AG08395 (cell line): ENCODE measurements around the gene PRKAG2.
A peak's percentile ranks its signal among the peaks of the same experiment; 100 is the strongest.

Experiments
- DNase-seq: peaks from one replicate; pipeline ENCODE4 v3.0.0; 2012; ENCODE audit warnings: mixed read lengths, low spot score

PRKAG2 gene

GRCh38 chr7:151590850-151591771 lies 285.8 kb downstream of the PRKAG2 start:
- DNase-seq = no peak

- no peak for DNase-seq
Observed at GRCh38 chr7:151590071-151590849, 286.7 kb downstream of the PRKAG2 start.

GRCh38 chr7:151588982-151589381 lies 287.9 kb downstream of the PRKAG2 start:
- DNase-seq = no peak

- no peak for DNase-seq
Observed at GRCh38 chr7:151586531-151587260, 290.2 kb downstream of the PRKAG2 start.

- DNase-seq = no peak
Observed at GRCh38 chr7:151585744-151586393, 291.0 kb downstream of the PRKAG2 start.

- DNase-seq = no peak
Observed at GRCh38 chr7:151581741-151582140, 295.2 kb downstream of the PRKAG2 start.

GRCh38 chr7:151579644-151580043 lies 297.3 kb downstream of the PRKAG2 start:
- no peak for DNase-seq

GRCh38 chr7:151575410-151575809 lies 301.5 kb downstream of the PRKAG2 start:
- DNase-seq = no peak

- peak; percentile 42 for DNase-seq
Observed at GRCh38 chr7:151573046-151573445, 303.9 kb downstream of the PRKAG2 start.

GRCh38 chr7:151572136-151572535 lies 304.8 kb downstream of the PRKAG2 start:
- DNase-seq = peak; percentile 21

- DNase-seq = no peak
Observed at GRCh38 chr7:151571471-151571870, 305.4 kb downstream of the PRKAG2 start.

- DNase-seq = peak; percentile 21
Observed at GRCh38 chr7:151570366-151570915, 306.5 kb downstream of the PRKAG2 start.

GRCh38 chr7:151568956-151569940 lies 307.7 kb downstream of the PRKAG2 start:
- DNase-seq = no peak

- DNase-seq = peak; percentile 86
Observed at GRCh38 chr7:151566897-151567320, 310.0 kb downstream of the PRKAG2 start.

GRCh38 chr7:151565541-151565940 lies 311.4 kb downstream of the PRKAG2 start:
- peak; percentile 31 for DNase-seq

GRCh38 chr7:151560243-151560642 lies 316.7 kb downstream of the PRKAG2 start:
- DNase-seq = no peak

GRCh38 chr7:151559557-151560183 lies 317.2 kb downstream of the PRKAG2 start:
- no peak for DNase-seq

- DNase-seq = peak; percentile 63
Observed at GRCh38 chr7:151558575-151558974, 318.3 kb downstream of the PRKAG2 start.

- DNase-seq = no peak
Observed at GRCh38 chr7:151556592-151556991, 320.3 kb downstream of the PRKAG2 start.

GRCh38 chr7:151553356-151553755 lies 323.6 kb downstream of the PRKAG2 start:
- no peak for DNase-seq
